K562 (cell line): Measurements from ENCODE around the gene HDAC5. TPM values are rescaled to one million over a fixed set of nuclear protein-coding genes. Genes with fewer than 3 reads are reported as not detected.

Experiments used
- ATAC-seq: fragments of 200-7000 bp; cut with Tn5 transposase; 3 replicates; pipeline ENCODE4 v1.9.1; 2020; ENCODE audit warnings: moderate library complexity
- BruUV-seq: library from RNA; stranded (reverse); fragments of 400-500 nt; replicated peaks from 2 replicates; lab custom pipeline; 2021; lab: Mats Ljungman, UMichigan
- CTCF ChIA-PET: fragments of 300-600 bp; formaldehyde crosslinking; extraction: SDS; loops from one replicate; lab custom pipeline; 2021; ENCODE audit warnings: low intra/inter-chr PET ratio; lab: Yijun Ruan, JAX
- POLR2A ChIA-PET: fragments of 300-600, 350-650 bp; sonication (Branson Sonifier 250); formaldehyde crosslinking; extraction: SDS; loops from one replicate; lab custom pipeline; 2021; ENCODE audit warnings: antibody characterized with exemption, inconsistent platforms; lab: Yijun Ruan, JAX
- DNase-seq, 4 experiments: peaks; one replicate each; pipeline versions ENCODE4 v3.0.0 to v3.0.0-alpha.2; 2011 to 2018; ENCODE audit warnings: low spot score in 3 of 4, mixed read lengths in 3 of 4; ENCODE audit errors: extremely low read depth in 1 of 4
- FAIRE-seq: peaks from 2 replicates; lab custom pipeline; 2011; peaks lifted over from hg19 to GRCh38; lab: Jason Lieb, UNC
- H2AFZ ChIP-seq: 2 replicates; pipeline ENCODE4 v1.6.0; 2011; ENCODE audit warnings: low read depth, low read length, control low read depth, inconsistent platforms
- H3K27ac ChIP-seq: fragments of 200-600 bp; 3 replicates; pipeline ENCODE4 v1.8.0; 2011; ENCODE audit warnings: low read depth, mild to moderate bottlenecking, control low read depth, inconsistent platforms, low read length, moderate library complexity, mixed read lengths; ENCODE audit errors: extremely low read depth
- H3K27me3 ChIP-seq, 2 experiments: fragments of 300-600 bp in 1 of 2; 2 replicates in 1 of 2; 3 replicates in 1 of 2; pipeline versions ENCODE4 v1.6.0 to v1.8.0; 2011; ENCODE audit warnings: inconsistent platforms in 2 of 2, low read length in 2 of 2, mild to moderate bottlenecking in 1 of 2, mixed read lengths in 1 of 2, moderate library complexity in 1 of 2; ENCODE audit not compliant: control insufficient read depth in 2 of 2, insufficient read depth in 2 of 2
- H3K36me3 ChIP-seq: fragments of 300-600 bp; 3 replicates; pipeline ENCODE4 v1.8.0; 2011; ENCODE audit warnings: mild to moderate bottlenecking, low read length, inconsistent platforms; ENCODE audit not compliant: control insufficient read depth, insufficient read depth
- H3K4me1 ChIP-seq, 2 experiments: fragments of 200-600 bp in 1 of 2; replicated peaks in 1 of 2; 2 replicates in 1 of 2; 3 replicates in 1 of 2; pipeline versions ENCODE4 v1.5.1 to v1.8.0; 2011; ENCODE audit warnings: inconsistent platforms in 2 of 2, low read length in 2 of 2, mild to moderate bottlenecking in 1 of 2, mixed read lengths in 1 of 2, moderate library complexity in 1 of 2; ENCODE audit not compliant: control insufficient read depth in 2 of 2, insufficient read depth in 2 of 2
- H3K4me2 ChIP-seq: 2 replicates; pipeline ENCODE4 v1.6.1; 2011; ENCODE audit warnings: low read length, control low read depth, inconsistent platforms, mixed read lengths; ENCODE audit not compliant: insufficient read depth
- H3K4me3 ChIP-seq: fragments of 200-600 bp; sonication (generic), shearing (Covaris generic); 2 replicates; pipeline ENCODE4 v1.5.1; 2016; ENCODE audit warnings: control low read depth, inconsistent platforms
- H3K79me2 ChIP-seq: fragments of 200-600 bp; 3 replicates; pipeline ENCODE4 v1.8.0; 2011; ENCODE audit warnings: low read length, inconsistent platforms; ENCODE audit not compliant: control insufficient read depth, insufficient read depth
- H3K9ac ChIP-seq, 2 experiments: 2 replicates each; pipeline versions ENCODE4 v1.6.0 to v1.6.1; 2011; ENCODE audit warnings: low read depth in 2 of 2, low read length in 2 of 2, control low read depth in 1 of 2, inconsistent platforms in 1 of 2, mild to moderate bottlenecking in 1 of 2, mixed read lengths in 1 of 2; ENCODE audit not compliant: insufficient read depth in 1 of 2
- H3K9me1 ChIP-seq: one replicate; pipeline ENCODE4 v1.6.0; 2011; ENCODE audit warnings: inconsistent platforms, mild to moderate bottlenecking, low read length, moderate library complexity; ENCODE audit not compliant: control insufficient read depth, insufficient read depth
- H3K9me3 ChIP-seq: replicated peaks from 2 replicates; pipeline ENCODE4 v1.5.1; 2011; ENCODE audit warnings: low read depth, low read length, inconsistent platforms; ENCODE audit not compliant: control insufficient read depth, insufficient read depth
- H4K20me1 ChIP-seq: replicated peaks from 2 replicates; pipeline ENCODE4 v1.6.1; 2011; ENCODE audit warnings: low read length, inconsistent platforms, mixed read lengths; ENCODE audit not compliant: control insufficient read depth, insufficient read depth
- ATF3 ChIP-seq, 2 experiments: fragments of 450-650 bp in 1 of 2; sonication (generic) in 1 of 2; formaldehyde crosslinking in 1 of 2; IDR thresholded peaks in 1 of 2; conservative IDR thresholded peaks in 1 of 2; 2 replicates each; pipeline versions ENCODE4 v1.6.1 to v1.8.1; 2016 to 2023; ENCODE audit warnings: mild to moderate bottlenecking in 2 of 2, moderate library complexity in 2 of 2, inconsistent platforms in 1 of 2, missing genetic modification reagents in 1 of 2
- CEBPG ChIP-seq, 3 experiments: fragments of 200-800 bp in 1 of 3; sonication (Bioruptor generic) in 1 of 3; sonication (generic) in 1 of 3; formaldehyde crosslinking in 1 of 3; IDR thresholded peaks in 2 of 3; conservative IDR thresholded peaks in 1 of 3; 2 replicates each; pipeline versions ENCODE4 v1.6.1 to v1.8.0; 2016 to 2022; ENCODE audit warnings: missing compliant biosample characterization in 2 of 3, missing genetic modification characterization in 2 of 3, mild to moderate bottlenecking in 1 of 3, missing genetic modification reagents in 1 of 3
- E2F4 ChIP-seq: sonication (generic); formaldehyde crosslinking; IDR thresholded peaks from 2 replicates; pipeline ENCODE4 v1.8.0; 2022; ENCODE audit warnings: mild to moderate bottlenecking, low read depth, missing genetic modification reagents
- ELF1 ChIP-seq: fragments of 200-800 bp; sonication (Bioruptor generic); IDR thresholded peaks from 2 replicates; pipeline ENCODE4 v1.6.1; 2016; ENCODE audit warnings: missing genetic modification characterization, missing compliant biosample characterization
- MAFG ChIP-seq: fragments of 450-650 bp; conservative IDR thresholded peaks from 2 replicates; pipeline ENCODE4 v1.6.1; 2016; ENCODE audit warnings: missing genetic modification characterization, missing compliant biosample characterization
- MCM2 ChIP-seq: fragments of 450-650 bp; IDR thresholded peaks from 2 replicates; pipeline ENCODE4 v1.6.1; 2017; ENCODE audit warnings: low read depth, mild to moderate bottlenecking
- MTA1 ChIP-seq: fragments of 450-650 bp; IDR thresholded peaks from 2 replicates; pipeline ENCODE4 v1.6.1; 2017; ENCODE audit warnings: borderline replicate concordance
- ZNF121 ChIP-seq: sonication (generic); formaldehyde crosslinking; conservative IDR thresholded peaks from 2 replicates; pipeline ENCODE4 v1.8.0; 2022; ENCODE audit warnings: missing genetic modification reagents
- ZNF175 ChIP-seq: fragments of 200-800 bp; sonication (Bioruptor generic); IDR thresholded peaks from 2 replicates; pipeline ENCODE4 v1.6.1; 2016; ENCODE audit warnings: low read depth, mild to moderate bottlenecking, missing genetic modification characterization, missing compliant biosample characterization
- ZNF584 ChIP-seq: fragments of 200-800 bp; sonication (Bioruptor generic); IDR thresholded peaks from 2 replicates; pipeline ENCODE4 v1.6.1; 2016; ENCODE audit warnings: low read depth, mild to moderate bottlenecking, missing genetic modification characterization, missing compliant biosample characterization
- ZNF707 ChIP-seq: fragments of 250-450 bp; sonication (Bioruptor Pico); conservative IDR thresholded peaks from 2 replicates; pipeline ENCODE4 v1.8.0; 2022; ENCODE audit warnings: inconsistent platforms, mild to moderate bottlenecking, moderate library complexity
- WGBS: fragments of 100-300 bp; shearing (Covaris generic); methylation state at CpG from one replicate; pipeline ENCODE4 v1.1.6; 2016; ENCODE audit warnings: low coverage, mixed read lengths; ENCODE audit not compliant: insufficient coverage; ENCODE audit errors: missing lambda C conversion rate; 5-methylcytosine and 5-hydroxymethylcytosine counted together
- in situ Hi-C: fragments of 300-500 bp; cut with MboI; formaldehyde crosslinking; loops from 4 replicates; pipeline ENCODE4 v1.15.0; 2018; ENCODE audit warnings: inconsistent platforms, mixed read lengths
- intact Hi-C: fragments of 100-400 bp; cut with micrococcal nuclease; formaldehyde crosslinking; loops from 2 replicates; pipeline ENCODE4 v1.14.2; 2022
- polyA plus RNA-seq, 8 experiments: library from polyadenylated mRNA; depleted of rRNA in 4 of 8; stranded (reverse) in 5 of 8; unstranded in 3 of 8; fragments of >200 nt; fragmentation: Nextera tagmentation in 2 of 8; fragmentation: Illumina TruSeq in 1 of 8; extraction: Ambion mirVana in 2 of 8; extraction: Trizol in 1 of 8; gene quantifications; 2 replicates each; pipeline versions ENCODE4 v1.2.1 to v1.2.3, GENCODE V29; 2011 to 2014; ENCODE audit warnings: inconsistent platforms in 1 of 8, missing spikeins in 1 of 8
- total RNA-seq, 7 experiments: library from RNA; depleted of rRNA in 6 of 7; stranded (reverse); fragments of >200 nt in 6 of 7; fragmentation: Illumina TruSeq in 2 of 7; extraction: Trizol in 2 of 7; gene quantifications; 2 replicates each; pipeline versions ENCODE4 v1.2.1 to v1.2.3, GENCODE V29; 2011 to 2021; ENCODE audit warnings: low replicate concordance in 1 of 7

The HDAC5 gene
- total and polyA plus RNA-seq, 9 of the 15 experiments (the other 6 are each of a cell fraction or from before 2014, with no cell fraction given) = 0.45 to 26.2 (median 16.4) TPM

GRCh38 chr17:44134752-44135568 is 11.5 kb upstream of the HDAC5 start:
- POLR2A ChIA-PET = interaction anchor here (0.7 to 1.5 kb wide), 3 partner anchors 11 to 406 kb away, joined by 3 to 7 read pairs (median 3); partner anchors contain the start of gene HDAC5
- FAIRE-seq (no peak), ATAC-seq (no peak), DNase-seq (no peak)
- 86% methylated on average over 8 of the region's 9 CpGs for WGBS
- no peak overlapping the region for H3K4me3 ChIP-seq
- CTCF ChIA-PET = no interaction called here
- H3K9me1 ChIP-seq = no peaks in the 10 kb centered on the region
- intact Hi-C loops (no loop called here), in situ Hi-C loops (no loop called here)
- H4K20me1 ChIP-seq = no peaks in the 10 kb centered on the region
- no TSS peak for BruUV-seq
- peaks cover 30 to 33% of the 10 kb centered on the region in 2 experiments for H3K4me1 ChIP-seq
- H3K9me3 ChIP-seq = no peaks in the 10 kb centered on the region
- no peaks in the 10 kb centered on the region for H3K36me3 ChIP-seq
- no peak overlapping the region for H2AFZ ChIP-seq
- H3K9ac ChIP-seq = peak overlapping the region in 1 of 2 experiments; percentile 46; a peak in 1 of 4 replicates
- no peak overlapping the region for H3K4me2 ChIP-seq
- TF ChIP-seq MCM2 (no peak), ATF3 (IDR thresholded peaks at IDR 0.05) (peak; percentile 68), ATF3 (CRISPR knock-in tag; conservative IDR thresholded peaks at IDR 0.05) (no peak), ZNF175 (CRISPR knock-in tag) (0 out of 2 replicates have a peak, but pooled peaks have one; percentile 28), ELF1 (tag) (no peak), MAFG (tag) (no peak), ZNF707 (CRISPR knock-in tag) (no peak), CEBPG (CRISPR knock-in tag; IDR thresholded peaks at IDR 0.05) (peak; percentile 70), CEBPG (tag; conservative IDR thresholded peaks at IDR 0.05 in 1 of 2, IDR thresholded peaks at IDR 0.05 in 1 of 2) (peak in 1 of 2 experiments; percentile 78; a peak in 2 of 4 replicates), E2F4 (CRISPR knock-in tag) (no peak), ZNF121 (CRISPR knock-in tag) (peak; percentile 36; the same call in 1 of the 2 replicates), MTA1 (no peak), ZNF584 (CRISPR knock-in tag) (0 out of 2 replicates have a peak, but pooled peaks have one; percentile 30)
- H3K27ac ChIP-seq = no peak overlapping the region
- H3K27me3 ChIP-seq = no peaks in the 10 kb centered on the region
- no peaks in the 10 kb centered on the region for H3K79me2 ChIP-seq
